MG63 (cell line): Measurements from ENCODE around the gene EMC8. TPM values are rescaled to one million over a fixed set of nuclear protein-coding genes. Genes with fewer than 3 reads are reported as not detected.
A peak's percentile ranks its signal among the peaks of the same experiment; 100 is the strongest.

Experiments
- DNase-seq: peaks from one replicate; pipeline ENCODE4 v3.0.0-alpha.2; 2020
- H3K27me3 ChIP-seq: fragments of 250-450 bp; sonication (Bioruptor Pico); 2 replicates; pipeline ENCODE4 v1.5.1; 2020; ENCODE audit warnings: mild to moderate bottlenecking, moderate library complexity
- H3K36me3 ChIP-seq: fragments of 250-450 bp; sonication (Bioruptor Pico); 2 replicates; pipeline ENCODE4 v1.5.1; 2020; ENCODE audit warnings: mild to moderate bottlenecking, moderate library complexity
- H3K4me3 ChIP-seq: fragments of 250-450 bp; sonication (Bioruptor Pico); 2 replicates; pipeline ENCODE4 v1.5.1; 2020; ENCODE audit warnings: mild to moderate bottlenecking, moderate library complexity
- H3K9me3 ChIP-seq: fragments of 250-450 bp; sonication (Bioruptor Pico); 2 replicates; pipeline ENCODE4 v1.5.1; 2020; ENCODE audit warnings: mild to moderate bottlenecking, moderate library complexity
- total RNA-seq: library from RNA; depleted of rRNA; stranded (reverse); fragments of >200 nt; shearing (Covaris generic); gene quantifications from 2 replicates; pipeline ENCODE4 v1.2.3, GENCODE V29; 2014; ENCODE audit warnings: low replicate concordance; rRNA removed

Gene EMC8
- total RNA-seq, result 37.7 and 46.4 TPM in 2 replicates

GRCh38 chr16:85799497-85800320, at the start of gene EMC8, which contains the start of gene COX4I1:
Gene EMC8, minus strand, starts transcription at chr16:85799544. Its CDS starts 249 bp downstream, at chr16:85799295.
Gene COX4I1, plus strand, starts transcription at chr16:85799695. Its CDS starts 1,511 bp downstream, at chr16:85801206.
- peak within 1 kb of the TSS; percentile 78 for H3K4me3 ChIP-seq
- DNase-seq, result peak; percentile 93
- no peaks in the 10 kb centered on the region for H3K9me3 ChIP-seq
- H3K27me3 ChIP-seq, result no peaks in the 10 kb centered on the region
- peaks cover 35% of the 10 kb centered on the region for H3K36me3 ChIP-seq

- H3K27me3 ChIP-seq, result no peaks in the 10 kb centered on the region; the same call in none of the 2 replicates
- H3K36me3 ChIP-seq, result no peaks in the 10 kb centered on the region
- no peak overlapping the region for H3K4me3 ChIP-seq
- DNase-seq, result no peak
- H3K9me3 ChIP-seq, result no peaks in the 10 kb centered on the region
These were observed 49.6 kb upstream of the EMC8 start for GRCh38 chr16:85848986-85849385.

GRCh38 chr16:85847681-85848601, 48.6 kb upstream of the EMC8 start:
- Histone ChIP-seq H3K4me3 (no peak overlapping the region), H3K27me3 (no peaks in the 10 kb centered on the region; the same call in none of the 2 replicates), H3K9me3 (no peaks in the 10 kb centered on the region), H3K36me3 (no peaks in the 10 kb centered on the region)
- DNase-seq, result no peak

- no peaks in the 10 kb centered on the region for H3K9me3 ChIP-seq
- DNase-seq, result no peak
- no peaks in the 10 kb centered on the region for H3K36me3 ChIP-seq
- H3K27me3 ChIP-seq, result no peaks in the 10 kb centered on the region; the same call in none of the 2 replicates
- no peak overlapping the region for H3K4me3 ChIP-seq
These were observed 47.7 kb upstream of the EMC8 start for GRCh38 chr16:85847036-85847435.

GRCh38 chr16:85846461-85846860, 47.1 kb upstream of the EMC8 start:
- Histone ChIP-seq H3K9me3 (no peaks in the 10 kb centered on the region), H3K4me3 (no peak overlapping the region), H3K36me3 (no peaks in the 10 kb centered on the region), H3K27me3 (no peaks in the 10 kb centered on the region; the same call in none of the 2 replicates)
- no peak for DNase-seq

- DNase-seq, result no peak
- H3K27me3 ChIP-seq, result no peaks in the 10 kb centered on the region; the same call in none of the 2 replicates
These were observed 45.9 kb upstream of the EMC8 start for GRCh38 chr16:85845266-85845665.

GRCh38 chr16:85844786-85845185, 45.4 kb upstream of the EMC8 start:
- Histone ChIP-seq H3K4me3 (no peak overlapping the region), H3K36me3 (no peaks in the 10 kb centered on the region), H3K9me3 (no peaks in the 10 kb centered on the region), H3K27me3 (no peaks in the 10 kb centered on the region; the same call in none of the 2 replicates)
- DNase-seq, result no peak

More at GRCh38 chr16:85845266-85845665, 45.9 kb upstream of the EMC8 start:
- no peak overlapping the region for H3K4me3 ChIP-seq
- no peaks in the 10 kb centered on the region for H3K36me3 ChIP-seq
- no peaks in the 10 kb centered on the region for H3K9me3 ChIP-seq

- Histone ChIP-seq H3K4me3 (no peak overlapping the region), H3K27me3 (no peaks in the 10 kb centered on the region; the same call in 1 of the 2 replicates), H3K9me3 (no peaks in the 10 kb centered on the region), H3K36me3 (no peaks in the 10 kb centered on the region)
- DNase-seq, result no peak
These were observed 44.8 kb upstream of the EMC8 start for GRCh38 chr16:85844169-85844481.

- Histone ChIP-seq H3K4me3 (no peak overlapping the region), H3K27me3 (no peaks in the 10 kb centered on the region; the same call in 1 of the 2 replicates), H3K36me3 (no peaks in the 10 kb centered on the region), H3K9me3 (no peaks in the 10 kb centered on the region)
- no peak for DNase-seq
These were observed 44.3 kb upstream of the EMC8 start for GRCh38 chr16:85843471-85844168.

GRCh38 chr16:85842848-85843247, 43.5 kb upstream of the EMC8 start:
- Histone ChIP-seq H3K27me3 (no peaks in the 10 kb centered on the region; the same call in 1 of the 2 replicates), H3K9me3 (no peaks in the 10 kb centered on the region), H3K36me3 (no peaks in the 10 kb centered on the region), H3K4me3 (no peak overlapping the region)
- no peak for DNase-seq

- H3K4me3 ChIP-seq, result no peak overlapping the region
- DNase-seq, result no peak
- H3K36me3 ChIP-seq, result no peaks in the 10 kb centered on the region
- H3K9me3 ChIP-seq, result no peaks in the 10 kb centered on the region
- H3K27me3 ChIP-seq, result peaks cover under 1% of the 10 kb centered on the region; the same call in 1 of the 2 replicates
These were observed 43.1 kb upstream of the EMC8 start for GRCh38 chr16:85842435-85842834.

GRCh38 chr16:85840801-85841200, 41.5 kb upstream of the EMC8 start:
- Histone ChIP-seq H3K9me3 (no peaks in the 10 kb centered on the region), H3K4me3 (no peak overlapping the region), H3K27me3 (peaks cover 3% of the 10 kb centered on the region; the same call in 1 of the 2 replicates), H3K36me3 (no peaks in the 10 kb centered on the region)
- DNase-seq, result no peak

GRCh38 chr16:85840395-85840794, 41.1 kb upstream of the EMC8 start:
- no peaks in the 10 kb centered on the region for H3K36me3 ChIP-seq
- no peak for DNase-seq
- H3K27me3 ChIP-seq, result peaks cover 7% of the 10 kb centered on the region; the same call in 1 of the 2 replicates
- no peak overlapping the region for H3K4me3 ChIP-seq
- H3K9me3 ChIP-seq, result no peaks in the 10 kb centered on the region

- H3K36me3 ChIP-seq, result no peaks in the 10 kb centered on the region
- no peak for DNase-seq
- no peak overlapping the region for H3K4me3 ChIP-seq
- no peaks in the 10 kb centered on the region for H3K9me3 ChIP-seq
- peaks cover 8% of the 10 kb centered on the region; the same call in 1 of the 2 replicates for H3K27me3 ChIP-seq
These were observed 40.4 kb upstream of the EMC8 start for GRCh38 chr16:85839681-85840240.

GRCh38 chr16:85838876-85839585, 39.7 kb upstream of the EMC8 start:
- Histone ChIP-seq H3K27me3 (peaks cover 8% of the 10 kb centered on the region; the same call in 1 of the 2 replicates), H3K4me3 (no peak overlapping the region), H3K9me3 (no peaks in the 10 kb centered on the region), H3K36me3 (no peaks in the 10 kb centered on the region)
- no peak for DNase-seq
